Measurements from ENCODE around the gene SLC16A13.
"Not testable (repeated sequence)": the region's sequence is repeated elsewhere in the genome, so short reads cannot be mapped to it uniquely, and the experiment has no call there.

The SLC16A13 gene

DNA sequence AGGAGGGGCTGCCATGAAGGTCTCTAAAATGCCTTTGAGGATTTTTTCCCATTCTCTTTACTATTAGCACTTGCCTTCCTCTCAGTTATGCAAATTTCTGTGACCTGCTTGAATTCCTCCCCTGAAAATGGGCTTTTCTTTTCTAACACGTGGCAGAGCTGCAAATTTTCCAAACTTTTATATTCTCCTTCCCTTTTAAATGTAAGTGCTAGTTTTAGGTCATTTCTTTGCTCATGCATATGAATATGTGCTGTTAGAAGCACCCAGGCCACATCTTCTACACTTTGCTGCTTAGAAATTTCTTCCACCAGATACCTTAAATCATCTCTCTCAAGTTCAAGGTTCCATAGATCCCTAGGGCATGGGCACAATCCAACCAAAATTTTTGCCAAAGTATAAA is 32.5 kb downstream of the SLC16A13 start:
- DNase-seq = no peak

DNA sequence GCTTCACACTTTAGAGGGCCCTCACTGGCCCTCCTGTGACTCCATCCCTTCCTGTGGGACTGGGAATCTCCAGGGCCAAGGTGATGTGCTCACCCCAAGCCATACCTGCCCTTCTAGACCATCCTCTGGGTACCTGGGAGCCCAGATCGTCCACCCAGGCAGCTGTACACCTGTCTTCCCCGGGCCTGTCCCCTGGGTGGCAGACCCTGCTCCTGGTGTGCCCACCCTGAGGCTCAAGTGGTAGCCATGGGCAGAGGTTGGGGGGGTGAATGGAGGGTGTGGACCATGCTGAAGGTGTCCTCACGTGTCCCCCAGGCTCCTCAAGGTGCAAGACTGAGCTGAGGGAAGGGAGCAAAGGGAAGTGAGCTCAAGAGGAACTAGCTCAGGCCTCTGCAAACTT is 34.9 kb downstream of the SLC16A13 start:
- DNase-seq = no peak

GRCh38 chr17:7072406-7072805 is 36.6 kb downstream of the SLC16A13 start:
- no peak for DNase-seq

- no peak for DNase-seq
Observed at GRCh38 chr17:7074931-7075330, 39.1 kb downstream of the SLC16A13 start.

DNA sequence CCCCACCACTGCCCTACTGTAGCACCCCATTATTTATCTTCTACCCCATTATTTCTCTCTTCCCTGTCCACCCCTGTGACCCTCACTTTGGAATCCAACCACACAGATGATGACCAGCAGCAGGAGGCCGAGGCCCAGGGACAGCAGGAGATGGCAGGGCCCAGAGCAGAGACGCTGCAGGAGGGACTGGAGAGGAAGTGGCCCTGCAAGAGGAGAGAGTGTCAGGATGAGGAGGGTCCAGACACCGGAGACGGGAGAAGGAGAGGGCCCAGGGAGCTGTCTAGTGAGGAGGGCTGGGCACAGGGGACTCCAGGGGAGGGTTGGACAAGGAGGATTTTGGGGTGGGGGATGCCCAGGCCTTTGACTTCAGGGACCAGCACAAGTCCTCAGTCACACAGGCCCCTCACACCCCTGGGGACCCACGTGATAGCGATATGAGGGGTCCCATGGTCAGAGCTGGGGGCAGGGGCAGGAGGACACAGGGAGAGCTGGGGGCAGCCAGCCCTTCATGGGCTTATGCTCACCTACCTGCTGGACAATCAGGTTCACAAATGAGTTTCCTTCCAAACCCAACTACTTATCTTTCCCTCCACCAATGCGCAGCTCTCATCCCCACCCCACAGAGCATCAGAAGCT is 42.2 kb downstream of the SLC16A13 start:
- DNase-seq = no peak

GRCh38 chr17:7078711-7079110 is 42.9 kb downstream of the SLC16A13 start:
- no peak for DNase-seq

GRCh38 chr17:7079581-7080455 is 44.0 kb downstream of the SLC16A13 start, which contains the start of gene CLEC10A:
Gene CLEC10A (minus strand): TSS chr17:7080251. CDS start chr17:7078812, 1,439 bp downstream.
- no peak for DNase-seq

- no peak for DNase-seq
Observed at GRCh38 chr17:7080456-7081041, 44.7 kb downstream of the SLC16A13 start.

GRCh38 chr17:7081341-7082062 is 45.7 kb downstream of the SLC16A13 start:
- no peak for DNase-seq

GRCh38 chr17:7083592-7083991 is 47.8 kb downstream of the SLC16A13 start:
- no peak for DNase-seq

GRCh38 chr17:7084088-7084487 is 48.3 kb downstream of the SLC16A13 start:
- no peak for DNase-seq

- not testable (repeated sequence) for DNase-seq
Observed at GRCh38 chr17:7088442-7088841, 52.6 kb downstream of the SLC16A13 start.

- not testable (repeated sequence) for DNase-seq
Observed at GRCh38 chr17:7089570-7089969, 53.8 kb downstream of the SLC16A13 start.
